Liver (tissue), 3 donors: ENCODE measurements around the gene TFDP2.

Experiments used
- EGR1 ChIP-seq, 2 donors: IDR thresholded peaks; 2 replicates each; pipeline ENCODE4 v1.6.1; 2016 to 2018; ENCODE audit warnings: antibody characterized with exemption in 2 of 2, low read depth in 2 of 2
- FOXA1 ChIP-seq: IDR thresholded peaks from 2 replicates; pipeline ENCODE4 v1.6.1; 2016; ENCODE audit warnings: antibody characterized with exemption
- JUND ChIP-seq, 2 donors: IDR thresholded peaks; 2 replicates each; pipeline ENCODE4 v1.6.1; 2016; ENCODE audit warnings: antibody characterized with exemption in 2 of 2
- RAD21 ChIP-seq, 2 donors: IDR thresholded peaks; 2 replicates each; pipeline ENCODE4 v1.6.1; 2016; ENCODE audit warnings: antibody characterized with exemption in 2 of 2, mild to moderate bottlenecking in 2 of 2
- SP1 ChIP-seq: IDR thresholded peaks from 2 replicates; pipeline ENCODE4 v1.6.1; 2018; ENCODE audit warnings: antibody characterized with exemption, mild to moderate bottlenecking
- TAF1 ChIP-seq: conservative IDR thresholded peaks from 2 replicates; pipeline ENCODE4 v1.6.1; 2016; ENCODE audit warnings: antibody characterized with exemption, mild to moderate bottlenecking
- YY1 ChIP-seq: IDR thresholded peaks from 2 replicates; pipeline ENCODE4 v1.6.1; 2016; ENCODE audit warnings: antibody characterized with exemption, mild to moderate bottlenecking
- TF ChIP-seq, protein P1 (sequence below): fragments of 150-350 bp; IDR thresholded peaks from 2 replicates; pipeline ENCODE4 v1.5.1; 2017; ENCODE audit warnings: improper control_type of control experiment, low read depth, low read length; ENCODE audit not compliant: missing input control
- TF ChIP-seq, protein P2 (sequence below): IDR thresholded peaks from 2 replicates; pipeline ENCODE4 v1.6.1; 2016; ENCODE audit warnings: antibody characterized with exemption, mild to moderate bottlenecking
- TF ChIP-seq, protein P3 (sequence below): IDR thresholded peaks from 2 replicates; pipeline ENCODE4 v1.6.1; 2016; ENCODE audit warnings: antibody characterized with exemption
- donor health status: healthy.
- donor health status: healthy.

DNA sequence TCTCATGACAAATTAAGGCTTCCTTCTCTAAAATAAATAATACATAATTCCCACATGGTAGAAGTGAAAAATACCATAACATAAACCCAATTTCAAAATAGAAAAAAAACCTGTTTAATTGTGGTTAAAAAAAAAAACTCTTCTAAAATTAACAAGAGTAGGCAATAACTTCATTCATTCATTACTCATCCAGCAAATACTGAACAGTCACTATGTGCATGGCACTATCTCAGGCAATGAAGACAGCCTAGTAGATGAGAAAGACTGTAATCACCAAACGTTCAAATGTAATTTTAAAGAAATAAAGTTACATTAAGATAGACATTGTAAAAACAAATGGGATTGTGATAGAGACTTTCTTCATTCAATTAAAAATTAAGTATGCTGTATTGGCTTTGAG is 43.4 kb downstream of the TFDP2 start:
- TF ChIP-seq, protein P1, sequence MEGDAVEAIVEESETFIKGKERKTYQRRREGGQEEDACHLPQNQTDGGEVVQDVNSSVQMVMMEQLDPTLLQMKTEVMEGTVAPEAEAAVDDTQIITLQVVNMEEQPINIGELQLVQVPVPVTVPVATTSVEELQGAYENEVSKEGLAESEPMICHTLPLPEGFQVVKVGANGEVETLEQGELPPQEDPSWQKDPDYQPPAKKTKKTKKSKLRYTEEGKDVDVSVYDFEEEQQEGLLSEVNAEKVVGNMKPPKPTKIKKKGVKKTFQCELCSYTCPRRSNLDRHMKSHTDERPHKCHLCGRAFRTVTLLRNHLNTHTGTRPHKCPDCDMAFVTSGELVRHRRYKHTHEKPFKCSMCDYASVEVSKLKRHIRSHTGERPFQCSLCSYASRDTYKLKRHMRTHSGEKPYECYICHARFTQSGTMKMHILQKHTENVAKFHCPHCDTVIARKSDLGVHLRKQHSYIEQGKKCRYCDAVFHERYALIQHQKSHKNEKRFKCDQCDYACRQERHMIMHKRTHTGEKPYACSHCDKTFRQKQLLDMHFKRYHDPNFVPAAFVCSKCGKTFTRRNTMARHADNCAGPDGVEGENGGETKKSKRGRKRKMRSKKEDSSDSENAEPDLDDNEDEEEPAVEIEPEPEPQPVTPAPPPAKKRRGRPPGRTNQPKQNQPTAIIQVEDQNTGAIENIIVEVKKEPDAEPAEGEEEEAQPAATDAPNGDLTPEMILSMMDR = no peak
- no peak for TF ChIP-seq RAD21 (IDR thresholded peaks at IDR 0.05)
- no peak for TF ChIP-seq YY1
- TF ChIP-seq, protein P2, sequence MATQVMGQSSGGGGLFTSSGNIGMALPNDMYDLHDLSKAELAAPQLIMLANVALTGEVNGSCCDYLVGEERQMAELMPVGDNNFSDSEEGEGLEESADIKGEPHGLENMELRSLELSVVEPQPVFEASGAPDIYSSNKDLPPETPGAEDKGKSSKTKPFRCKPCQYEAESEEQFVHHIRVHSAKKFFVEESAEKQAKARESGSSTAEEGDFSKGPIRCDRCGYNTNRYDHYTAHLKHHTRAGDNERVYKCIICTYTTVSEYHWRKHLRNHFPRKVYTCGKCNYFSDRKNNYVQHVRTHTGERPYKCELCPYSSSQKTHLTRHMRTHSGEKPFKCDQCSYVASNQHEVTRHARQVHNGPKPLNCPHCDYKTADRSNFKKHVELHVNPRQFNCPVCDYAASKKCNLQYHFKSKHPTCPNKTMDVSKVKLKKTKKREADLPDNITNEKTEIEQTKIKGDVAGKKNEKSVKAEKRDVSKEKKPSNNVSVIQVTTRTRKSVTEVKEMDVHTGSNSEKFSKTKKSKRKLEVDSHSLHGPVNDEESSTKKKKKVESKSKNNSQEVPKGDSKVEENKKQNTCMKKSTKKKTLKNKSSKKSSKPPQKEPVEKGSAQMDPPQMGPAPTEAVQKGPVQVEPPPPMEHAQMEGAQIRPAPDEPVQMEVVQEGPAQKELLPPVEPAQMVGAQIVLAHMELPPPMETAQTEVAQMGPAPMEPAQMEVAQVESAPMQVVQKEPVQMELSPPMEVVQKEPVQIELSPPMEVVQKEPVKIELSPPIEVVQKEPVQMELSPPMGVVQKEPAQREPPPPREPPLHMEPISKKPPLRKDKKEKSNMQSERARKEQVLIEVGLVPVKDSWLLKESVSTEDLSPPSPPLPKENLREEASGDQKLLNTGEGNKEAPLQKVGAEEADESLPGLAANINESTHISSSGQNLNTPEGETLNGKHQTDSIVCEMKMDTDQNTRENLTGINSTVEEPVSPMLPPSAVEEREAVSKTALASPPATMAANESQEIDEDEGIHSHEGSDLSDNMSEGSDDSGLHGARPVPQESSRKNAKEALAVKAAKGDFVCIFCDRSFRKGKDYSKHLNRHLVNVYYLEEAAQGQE = no peak
- TF ChIP-seq, protein P3, sequence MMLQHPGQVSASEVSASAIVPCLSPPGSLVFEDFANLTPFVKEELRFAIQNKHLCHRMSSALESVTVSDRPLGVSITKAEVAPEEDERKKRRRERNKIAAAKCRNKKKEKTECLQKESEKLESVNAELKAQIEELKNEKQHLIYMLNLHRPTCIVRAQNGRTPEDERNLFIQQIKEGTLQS = no peak
- TF ChIP-seq FOXA1 = no peak
- TF ChIP-seq SP1 = no peak
- TF ChIP-seq EGR1 (IDR thresholded peaks at IDR 0.05; ENCODE audit: low read depth in 2 of 2) = no peak
- no peak for TF ChIP-seq JUND (IDR thresholded peaks at IDR 0.05)
- no peak for TF ChIP-seq TAF1
